Measurements from ENCODE around the gene HOXA2. TPM values are rescaled to one million over a fixed set of nuclear protein-coding genes. Genes with fewer than 3 reads are reported as not detected.

HOXA2 gene
- polyA plus RNA-seq, 1 experiment, result 0.09 TPM

DNA sequence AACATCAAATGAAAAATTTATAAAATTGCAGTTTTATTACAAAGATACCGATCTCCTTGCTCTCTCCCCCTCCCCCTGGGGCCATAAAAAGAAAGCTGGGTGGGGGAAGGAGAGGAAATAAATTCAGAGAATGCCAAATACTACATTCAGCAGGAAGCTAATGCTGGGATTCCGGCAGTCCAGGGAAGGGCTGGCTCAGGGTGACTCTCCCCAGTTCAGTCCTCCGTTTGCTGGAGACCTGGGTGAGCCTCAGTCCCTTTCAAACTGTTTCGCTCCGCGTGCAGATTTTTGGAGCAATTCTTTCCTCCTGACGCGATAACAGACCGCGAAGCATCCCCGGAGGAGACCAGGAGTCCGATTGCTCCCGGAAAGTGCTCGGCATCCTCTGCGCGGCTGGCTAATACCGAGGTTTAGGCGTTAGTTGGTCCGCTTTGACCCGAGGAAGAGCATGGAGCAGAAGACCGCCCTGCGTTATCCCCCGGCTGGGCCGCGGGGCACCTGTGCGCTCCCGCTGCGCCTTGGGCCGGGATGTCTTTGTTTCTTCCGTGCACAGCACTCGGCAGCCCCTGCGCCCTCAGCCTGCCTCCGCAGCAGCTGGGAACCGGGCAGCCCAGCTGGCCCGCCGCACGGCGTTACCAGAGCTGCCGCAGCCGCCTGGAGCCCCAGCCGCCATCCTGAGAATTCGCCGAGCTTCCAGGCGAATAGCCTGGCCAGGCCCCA, 3.9 kb upstream of the HOXA2 start:
- no peak overlapping the region for H3K4me3 ChIP-seq (ENCODE audit: low read depth, low read length)
- ChIA-PET CTCF (interaction anchor here (1.2 to 1.6 kb wide), 2 partner anchors 12 to 44 kb away, joined by 3 to 4 read pairs; no protein-coding TSS in a partner anchor), POLR2A (no interaction called here)
- peaks cover 2% of the 10 kb centered on the region; the same call in 1 of the 2 replicates for H3K36me3 ChIP-seq (ENCODE audit: control insufficient read depth, insufficient read depth, low read length)
- H3K27me3 ChIP-seq (ENCODE audit: control insufficient read depth, insufficient read depth, low read length), result peaks cover 12% of the 10 kb centered on the region
- no peak for DNase-seq (ENCODE audit: low read depth)
- TF ChIP-seq, protein P1, sequence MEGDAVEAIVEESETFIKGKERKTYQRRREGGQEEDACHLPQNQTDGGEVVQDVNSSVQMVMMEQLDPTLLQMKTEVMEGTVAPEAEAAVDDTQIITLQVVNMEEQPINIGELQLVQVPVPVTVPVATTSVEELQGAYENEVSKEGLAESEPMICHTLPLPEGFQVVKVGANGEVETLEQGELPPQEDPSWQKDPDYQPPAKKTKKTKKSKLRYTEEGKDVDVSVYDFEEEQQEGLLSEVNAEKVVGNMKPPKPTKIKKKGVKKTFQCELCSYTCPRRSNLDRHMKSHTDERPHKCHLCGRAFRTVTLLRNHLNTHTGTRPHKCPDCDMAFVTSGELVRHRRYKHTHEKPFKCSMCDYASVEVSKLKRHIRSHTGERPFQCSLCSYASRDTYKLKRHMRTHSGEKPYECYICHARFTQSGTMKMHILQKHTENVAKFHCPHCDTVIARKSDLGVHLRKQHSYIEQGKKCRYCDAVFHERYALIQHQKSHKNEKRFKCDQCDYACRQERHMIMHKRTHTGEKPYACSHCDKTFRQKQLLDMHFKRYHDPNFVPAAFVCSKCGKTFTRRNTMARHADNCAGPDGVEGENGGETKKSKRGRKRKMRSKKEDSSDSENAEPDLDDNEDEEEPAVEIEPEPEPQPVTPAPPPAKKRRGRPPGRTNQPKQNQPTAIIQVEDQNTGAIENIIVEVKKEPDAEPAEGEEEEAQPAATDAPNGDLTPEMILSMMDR (IDR thresholded peaks at IDR 0.05; ENCODE audit: insufficient read depth, low read depth, low read length), result no peak

DNA sequence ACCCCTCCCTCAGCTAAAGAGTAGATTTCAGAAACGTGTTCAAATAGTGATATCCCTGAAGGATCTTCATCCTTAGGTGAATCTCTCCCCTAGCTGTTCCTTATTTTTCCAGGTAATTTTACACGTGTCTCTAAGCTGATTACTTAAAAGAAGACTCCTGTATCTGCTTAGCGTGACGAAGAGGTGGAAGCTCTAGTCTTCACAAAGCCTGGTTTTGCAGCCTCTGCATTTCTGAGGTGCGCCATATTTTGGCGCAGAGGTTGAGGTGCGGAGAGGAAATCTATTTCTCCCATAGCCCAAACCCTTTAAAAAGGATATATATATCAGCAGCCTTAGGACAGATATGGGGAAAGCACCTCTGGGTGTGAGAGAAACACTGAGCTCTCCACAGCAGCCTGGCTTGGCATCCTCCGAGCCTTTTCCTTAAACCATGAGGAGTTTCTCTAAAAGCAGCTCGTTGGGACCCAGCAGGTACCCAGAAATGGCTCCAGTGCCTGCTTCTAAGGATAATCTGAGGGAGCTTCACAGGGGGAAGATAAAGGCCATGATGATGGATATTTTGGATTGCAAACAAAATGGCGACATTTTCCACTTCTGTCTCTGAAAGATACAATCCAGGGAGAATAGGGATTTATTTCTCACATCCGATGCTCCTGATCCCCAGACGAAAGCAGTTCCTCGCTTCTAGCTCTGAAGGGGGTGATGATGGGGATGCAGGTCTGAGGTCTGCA, 3.0 kb upstream of the HOXA2 start:
- ChIA-PET CTCF (interaction anchor here (1.2 to 1.6 kb wide), 2 partner anchors 13 to 45 kb away, joined by 3 to 4 read pairs; no protein-coding TSS in a partner anchor), POLR2A (no interaction called here)
- Histone ChIP-seq H3K36me3 (ENCODE audit: control insufficient read depth, insufficient read depth, low read length) (peaks cover 2% of the 10 kb centered on the region; the same call in 1 of the 2 replicates), H3K4me3 (ENCODE audit: low read depth, low read length) (no peak overlapping the region), H3K27me3 (ENCODE audit: control insufficient read depth, insufficient read depth, low read length) (peaks cover 12% of the 10 kb centered on the region)
- no peak for DNase-seq (ENCODE audit: low read depth)
- TF ChIP-seq, protein P1 (IDR thresholded peaks at IDR 0.05; ENCODE audit: insufficient read depth, low read depth, low read length), result no peak

DNA sequence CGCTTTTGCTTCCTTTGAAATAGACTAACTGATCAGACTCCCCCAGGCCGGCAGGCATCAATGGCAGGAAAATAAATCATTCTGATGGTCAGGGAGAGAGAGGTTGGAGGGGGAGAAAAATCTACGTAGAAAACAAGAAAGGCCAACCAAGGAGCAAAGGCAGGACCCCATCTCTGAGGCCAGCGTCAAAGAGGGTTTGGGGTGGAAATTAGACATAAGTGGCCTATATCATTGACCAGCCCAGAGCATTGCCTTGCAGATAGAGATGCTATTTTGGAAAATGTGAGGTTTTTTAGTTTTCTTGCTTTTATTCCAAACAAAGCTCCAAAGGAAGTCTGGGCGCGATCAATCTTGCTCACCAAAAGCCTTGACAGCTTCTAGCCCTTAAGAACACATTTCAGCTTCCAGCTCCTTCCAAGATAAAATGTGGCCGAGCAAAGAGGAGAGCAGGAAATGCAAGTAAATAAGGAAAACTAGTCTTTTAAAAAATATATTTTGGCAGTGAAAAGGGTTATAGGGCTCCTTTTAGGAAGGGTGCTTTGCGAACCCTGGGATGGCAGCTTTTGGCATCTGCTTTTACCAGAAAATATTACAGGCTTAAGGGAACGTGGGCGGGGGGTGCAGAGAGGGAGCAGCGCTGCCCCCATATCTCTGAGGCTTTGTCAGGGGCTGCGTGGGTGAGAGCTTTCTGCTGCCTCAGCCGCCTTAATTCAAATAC, 2.0 kb upstream of the HOXA2 start:
- POLR2A ChIA-PET, result no interaction called here

DNA sequence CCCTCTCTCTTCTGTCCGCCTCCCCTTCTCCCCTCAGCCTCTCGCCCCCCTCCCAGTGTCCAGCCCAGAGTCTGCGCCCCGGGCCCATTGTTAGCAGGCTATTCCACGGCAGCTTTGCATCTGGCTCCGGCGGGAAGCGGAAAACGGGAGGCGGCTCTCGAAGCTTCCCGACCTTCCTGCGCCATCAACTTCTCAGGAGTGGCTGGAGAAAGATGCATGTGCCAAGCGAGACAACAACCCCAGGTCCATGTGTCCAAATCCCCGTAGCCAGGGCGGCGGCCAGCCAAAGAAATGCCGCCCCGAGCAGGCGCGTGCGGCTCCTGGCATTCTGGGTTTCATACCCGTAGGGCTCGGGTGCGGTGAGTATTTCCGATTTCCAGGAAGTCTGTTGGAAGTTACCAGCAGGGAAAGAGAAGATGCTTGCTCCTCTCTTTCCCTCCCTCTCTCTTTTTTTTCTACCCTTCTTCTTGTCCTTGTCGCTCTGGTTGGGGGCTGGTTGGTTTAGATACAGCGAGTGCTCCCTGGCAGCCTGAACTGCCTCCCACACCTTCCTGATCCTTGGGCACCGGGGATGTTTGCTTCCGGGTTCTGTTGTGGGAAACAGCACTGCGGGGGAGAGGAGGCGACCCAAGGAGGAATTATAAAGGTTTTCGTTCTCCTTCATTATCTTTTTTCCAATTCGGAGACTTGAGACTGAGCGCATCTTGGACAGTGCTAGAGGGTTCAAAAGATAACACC, 1.2 kb upstream of the HOXA2 start:
- no peaks in the 10 kb centered on the region for H3K36me3 ChIP-seq (ENCODE audit: control insufficient read depth, insufficient read depth, low read length)
- ChIA-PET CTCF (no interaction called here), POLR2A (no interaction called here)
- H3K4me3 ChIP-seq (ENCODE audit: low read depth, low read length), result no peak overlapping the region
- H3K27me3 ChIP-seq (ENCODE audit: control insufficient read depth, insufficient read depth, low read length), result peaks cover 10% of the 10 kb centered on the region
- no peak for DNase-seq (ENCODE audit: low read depth)
- TF ChIP-seq, protein P1 (IDR thresholded peaks at IDR 0.05; ENCODE audit: insufficient read depth, low read depth, low read length), result no peak

More for the DNA sequence above, 2.0 kb upstream of the HOXA2 start:
- H3K36me3 ChIP-seq (ENCODE audit: control insufficient read depth, insufficient read depth, low read length), result no peaks in the 10 kb centered on the region
- no peak for DNase-seq (ENCODE audit: low read depth)
- peaks cover 10% of the 10 kb centered on the region for H3K27me3 ChIP-seq (ENCODE audit: control insufficient read depth, insufficient read depth, low read length)
- TF ChIP-seq, protein P1 (IDR thresholded peaks at IDR 0.05; ENCODE audit: insufficient read depth, low read depth, low read length), result no peak
- CTCF ChIA-PET, result interaction anchor here (1.2 kb wide), 1 partner anchor 46 kb away, joined by 3 read pairs; no protein-coding TSS in a partner anchor
- H3K4me3 ChIP-seq (ENCODE audit: low read depth, low read length), result no peak overlapping the region

All from BJ (cell line).